GM13976 (cell line): Measurements from ENCODE around the gene C12orf56.

ENCODE experiments used
- DNase-seq: peaks from one replicate; pipeline ENCODE4 v3.0.0; 2012; ENCODE audit warnings: low spot score
- CTCF ChIP-seq: IDR thresholded peaks from 2 replicates; pipeline ENCODE4 v1.5.1; 2012; ENCODE audit warnings: borderline replicate concordance, mild to moderate bottlenecking; ENCODE audit not compliant: insufficient read depth; ENCODE audit errors: extremely low read depth, missing control alignments, control extremely low read depth
- in situ Hi-C: fragments of 300-500 bp; cut with MboI; formaldehyde crosslinking; loops from one replicate; pipeline ENCODE4 v1.12.0; 2022; ENCODE audit warnings: low sequenced_read_pairs, mixed read lengths, inconsistent platforms; ENCODE audit not compliant: unreplicated experiment

C12orf56 gene

DNA sequence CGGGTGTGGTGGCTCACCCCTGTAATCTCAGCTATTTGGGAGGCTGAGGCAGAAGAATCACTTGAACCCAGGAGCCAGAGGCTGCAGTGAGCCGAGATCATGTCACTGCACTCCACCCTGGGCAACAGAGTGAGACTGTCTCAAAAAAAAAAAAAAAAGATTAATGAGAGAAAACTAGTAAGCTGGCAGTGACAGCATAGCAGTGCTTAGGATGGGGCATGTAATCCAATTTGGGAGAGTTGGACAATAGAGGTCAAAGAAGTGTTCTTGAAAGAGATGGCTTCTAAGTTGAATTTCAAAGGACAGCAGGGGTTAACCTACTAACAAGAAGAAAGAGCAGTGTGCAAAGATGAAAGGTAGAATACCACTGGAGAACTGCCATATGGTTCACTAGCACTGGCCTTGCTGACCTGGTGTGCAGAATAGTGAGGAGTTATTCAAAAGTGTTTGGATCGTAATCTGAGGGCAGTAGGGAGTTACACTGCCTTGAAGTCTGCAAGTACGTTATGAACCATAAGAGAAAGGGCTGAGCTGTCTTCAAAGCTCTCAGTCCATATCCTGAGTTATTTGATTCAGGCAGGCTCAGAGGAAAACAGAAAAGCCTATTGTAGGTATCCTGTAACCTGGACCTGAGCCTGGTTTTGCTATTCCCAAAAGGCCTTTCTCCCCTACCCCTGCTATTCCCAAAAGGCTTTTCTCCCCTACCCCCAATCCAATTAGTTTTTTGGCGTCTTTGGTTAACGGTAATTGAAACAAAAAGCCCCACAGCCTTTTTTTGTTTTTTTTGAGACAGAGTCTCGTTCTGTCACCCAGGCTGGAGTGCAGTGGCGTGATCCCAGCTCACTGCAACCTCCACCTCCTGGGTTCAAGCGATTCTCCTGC is 17.0 kb upstream of the C12orf56 start:
- in situ Hi-C loops: no loop called here
- TF ChIP-seq CTCF: no peak
- no peak for DNase-seq

DNA sequence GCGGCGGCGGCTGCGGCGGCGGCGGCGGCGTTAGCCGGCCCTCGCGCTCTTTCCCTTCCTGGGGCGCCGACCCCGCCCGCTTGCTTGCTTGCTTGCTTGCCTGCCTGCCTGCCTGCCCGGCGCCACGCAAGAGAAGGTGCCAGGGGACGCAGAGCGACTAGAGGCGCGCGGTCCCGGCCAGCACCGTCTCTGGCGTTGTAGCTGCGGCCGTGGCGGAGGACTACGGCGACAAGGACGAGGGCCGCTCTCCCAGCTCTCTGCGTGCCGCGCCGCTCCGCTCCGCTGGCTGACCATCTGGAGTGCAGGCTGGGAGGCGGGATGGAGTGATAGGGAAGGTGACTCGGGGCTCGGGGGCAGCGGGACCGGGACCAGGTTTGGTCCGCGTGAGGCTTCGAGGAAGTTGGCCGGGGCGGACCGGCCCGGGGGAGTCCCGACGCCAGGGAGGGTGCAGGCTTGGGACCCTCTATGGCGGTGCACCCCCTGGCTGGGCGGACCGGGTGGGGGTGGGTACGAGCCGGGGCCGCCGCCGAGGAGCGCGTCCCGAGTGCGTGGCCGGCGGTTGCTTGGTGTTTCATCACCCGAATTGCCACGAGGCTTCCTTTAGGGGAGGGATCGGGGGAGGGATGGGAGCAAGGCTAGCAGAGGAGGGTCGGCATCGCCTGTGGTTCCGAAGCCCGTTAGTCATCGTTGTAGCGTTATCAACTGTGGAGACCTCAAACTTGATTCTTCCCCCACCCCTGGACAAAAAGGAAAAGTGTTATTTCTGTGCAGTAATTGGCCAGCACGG is 14.1 kb upstream of the C12orf56 start:
- TF ChIP-seq CTCF: no peak
- DNase-seq: peak; percentile 55
- in situ Hi-C loops: no loop called here

DNA sequence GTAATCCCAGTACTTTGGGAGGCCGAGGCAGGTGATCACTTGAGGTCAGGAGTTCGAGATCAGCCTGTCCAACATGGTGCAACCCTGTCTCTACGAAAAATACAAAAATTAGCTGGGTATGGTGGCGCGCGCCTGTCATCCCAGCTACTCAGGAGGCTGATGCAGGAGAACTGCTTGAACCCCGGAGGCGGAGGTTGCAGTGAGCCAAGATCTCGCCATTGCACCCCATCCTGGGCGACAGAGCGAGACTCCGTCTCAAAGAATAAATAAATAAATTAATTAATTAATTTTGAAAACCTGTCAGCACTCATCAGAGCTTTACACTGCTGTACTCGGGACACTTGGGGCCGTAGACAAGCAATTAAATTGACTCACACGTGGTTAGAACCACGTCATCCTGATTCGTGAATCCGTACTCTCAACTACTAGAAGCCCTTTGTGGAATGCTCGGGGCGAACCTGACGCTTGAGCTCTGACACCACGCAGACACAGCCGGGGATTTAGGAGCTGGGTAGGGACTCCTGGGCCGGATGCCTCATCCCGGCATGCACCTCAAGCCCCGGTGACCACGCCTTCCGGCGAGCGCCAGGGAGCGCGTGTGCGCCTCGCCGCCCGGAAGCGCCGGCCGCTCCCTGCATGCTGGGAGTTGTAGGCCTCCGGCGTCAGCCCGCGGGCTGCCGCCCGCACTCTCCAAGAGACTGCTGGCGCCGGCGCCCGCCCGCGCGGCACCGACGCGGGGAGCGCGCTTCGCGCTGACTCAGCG is 13.3 kb upstream of the C12orf56 start, which contains the start of gene XPOT:
Gene XPOT (plus strand): TSS at position 686 of the 763 bp plus-strand sequence. CDS start 5,644 bp downstream, outside the sequence.
- in situ Hi-C loops: no loop called here
- peak; percentile 97 for DNase-seq
- TF ChIP-seq CTCF: no peak

DNA sequence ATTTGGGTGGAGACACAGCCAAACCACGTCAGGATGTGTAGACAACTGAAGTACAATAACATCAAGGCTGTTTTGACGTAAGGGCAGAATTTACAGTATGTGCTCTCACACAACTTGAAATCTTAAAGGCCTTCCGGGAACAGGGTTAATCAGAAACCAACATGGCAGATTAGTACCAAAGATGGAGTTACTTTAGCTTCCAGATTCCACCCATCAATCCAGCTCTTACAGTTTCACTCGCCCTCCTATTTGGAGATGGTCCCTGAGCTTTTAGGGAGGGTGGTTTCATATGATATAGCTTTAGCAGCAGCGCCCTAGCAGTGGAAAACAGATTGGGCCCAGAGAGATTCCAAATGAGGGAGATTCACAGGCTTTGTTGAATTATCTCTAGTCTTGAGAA is 11.6 kb upstream of the C12orf56 start:
- no peak for DNase-seq
- TF ChIP-seq CTCF: no peak
- in situ Hi-C loops: no loop called here

DNA sequence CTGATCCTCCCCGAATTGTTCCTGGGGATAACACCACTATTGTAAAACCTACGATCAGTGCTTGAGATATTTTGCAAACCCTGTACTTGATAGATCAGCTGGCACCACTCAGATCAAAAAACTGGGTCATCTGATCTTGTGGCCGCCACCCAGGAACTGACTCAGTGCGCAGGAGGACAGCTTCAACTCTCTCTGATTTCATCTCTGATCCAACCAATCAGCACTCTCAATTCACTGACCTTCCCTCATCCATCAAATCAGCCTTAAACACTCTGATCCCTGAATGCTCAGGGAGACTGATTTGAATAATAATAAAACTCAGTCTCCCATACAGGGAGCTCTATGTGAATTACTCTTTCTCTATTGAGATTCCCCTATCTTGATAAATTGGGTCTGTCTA is 9.5 kb upstream of the C12orf56 start:
- no peak for TF ChIP-seq CTCF
- DNase-seq: no peak
- in situ Hi-C loops: no loop called here

DNA sequence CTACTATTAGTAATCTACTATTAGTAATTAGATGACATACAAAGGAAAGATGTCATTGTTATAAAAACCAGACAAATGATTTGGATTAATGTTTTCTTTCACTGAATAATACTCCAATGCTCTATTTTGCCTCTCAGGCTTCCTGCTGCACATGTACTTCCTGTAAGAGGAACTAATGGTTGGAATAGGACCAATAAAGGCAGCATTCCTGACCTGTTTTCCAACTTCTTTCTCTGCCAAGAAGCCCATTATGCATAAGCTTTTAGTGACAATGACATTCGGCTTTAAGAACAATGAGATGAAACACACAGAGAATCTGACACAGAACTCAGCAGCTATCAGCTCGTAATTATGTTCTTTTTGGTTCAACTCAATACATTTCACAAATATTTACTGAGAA is 5.2 kb upstream of the C12orf56 start:
- in situ Hi-C loops: no loop called here
- no peak for DNase-seq
- TF ChIP-seq CTCF: no peak
